ENCODE results near the gene CNOT11.

CNOT11 gene

DNA sequence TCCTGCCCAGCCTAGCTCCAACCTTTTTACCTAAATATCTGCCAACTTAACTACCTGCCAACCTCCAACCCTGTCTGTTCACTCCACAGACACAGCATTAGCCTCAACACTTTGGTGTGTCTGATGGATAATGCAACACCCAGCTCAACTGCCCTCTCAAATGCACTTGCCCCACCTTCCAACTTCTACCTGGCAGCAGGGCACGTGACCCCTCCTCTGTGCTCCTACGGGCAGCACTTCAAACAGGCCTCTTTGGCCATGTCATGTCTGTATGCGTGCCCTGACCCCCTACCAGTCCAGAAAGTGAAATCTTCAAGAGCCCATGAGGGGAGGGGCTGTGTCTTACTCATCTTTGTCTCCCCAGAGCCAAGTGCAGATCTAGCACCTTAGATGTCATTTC is 30.3 kb downstream of the CNOT11 start:
- no peak for DNase-seq

DNA sequence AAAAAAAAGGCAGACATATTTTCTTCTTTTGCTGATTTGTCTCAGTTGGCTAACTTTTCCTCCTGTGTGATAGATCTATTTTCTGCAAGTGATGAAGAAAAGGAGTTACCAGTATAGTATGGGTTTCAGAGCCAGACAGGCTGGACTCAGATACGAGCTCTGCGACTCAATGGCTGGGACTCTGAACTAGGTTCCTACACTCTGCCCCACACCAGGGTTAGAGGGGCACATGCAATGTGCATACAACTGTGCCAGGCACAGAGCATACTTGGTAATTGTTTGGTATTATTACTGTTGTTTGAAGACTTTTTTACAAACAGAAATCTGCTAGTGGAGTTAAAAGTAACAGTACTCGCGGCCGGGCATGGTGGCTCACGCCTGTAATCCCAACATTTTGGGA is 34.0 kb downstream of the CNOT11 start:
- no peak for DNase-seq

DNA sequence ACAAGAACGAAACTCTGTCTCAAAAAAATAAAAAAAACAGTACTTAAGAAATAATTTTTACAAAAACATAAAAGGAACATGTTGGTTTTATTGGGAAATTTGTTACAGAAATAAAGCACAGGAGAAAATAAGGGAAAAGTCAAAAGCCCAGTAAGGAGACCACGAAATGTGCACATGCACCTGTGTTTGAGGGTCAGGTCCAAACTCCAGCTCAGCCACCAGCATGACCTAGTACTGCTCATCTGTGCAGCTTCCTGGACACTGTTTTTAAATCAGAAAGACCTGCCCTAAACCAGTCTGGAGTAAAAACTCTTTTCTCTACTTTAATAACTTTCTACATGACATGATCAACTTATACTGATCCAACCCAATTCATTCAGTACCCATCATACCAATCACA is 34.6 kb downstream of the CNOT11 start:
- no peak for DNase-seq

DNA sequence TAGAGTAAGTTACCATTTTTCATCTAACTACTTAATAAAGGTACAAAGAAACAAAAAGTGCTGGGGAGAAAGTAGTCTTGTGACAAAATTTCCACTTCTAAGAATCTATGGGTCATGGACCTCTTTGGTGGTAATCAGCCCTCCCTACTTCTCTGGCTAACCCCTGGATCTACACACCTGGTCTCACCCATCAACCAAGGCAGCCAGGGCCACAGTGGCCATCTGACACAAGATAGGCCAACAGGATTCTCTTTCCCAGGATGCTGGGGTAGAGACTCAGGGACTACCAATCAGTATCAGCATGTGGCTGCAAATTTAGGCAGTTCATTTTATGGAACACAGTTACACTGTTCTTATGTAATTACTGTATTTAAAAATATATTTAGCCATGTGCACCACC is 38.0 kb downstream of the CNOT11 start:
- no peak for DNase-seq

DNA sequence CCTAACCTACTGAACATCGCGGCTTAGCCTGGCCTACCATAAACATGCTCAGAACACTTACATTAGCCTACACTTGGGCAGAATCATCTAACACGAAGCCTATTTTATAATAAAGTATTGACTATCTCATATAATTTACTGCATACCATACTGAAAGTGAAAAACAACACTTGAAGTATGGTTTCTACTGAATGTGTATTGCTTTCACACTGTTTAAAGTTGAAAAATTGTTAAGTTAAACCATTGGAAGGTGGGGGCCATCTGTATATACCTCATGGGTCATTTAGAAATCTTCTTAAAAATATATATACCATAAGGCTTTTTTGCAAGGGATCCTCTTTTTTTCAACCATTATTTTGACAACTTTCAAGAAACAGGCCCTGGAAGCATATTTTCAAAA is 39.3 kb downstream of the CNOT11 start:
- no peak for DNase-seq

DNA sequence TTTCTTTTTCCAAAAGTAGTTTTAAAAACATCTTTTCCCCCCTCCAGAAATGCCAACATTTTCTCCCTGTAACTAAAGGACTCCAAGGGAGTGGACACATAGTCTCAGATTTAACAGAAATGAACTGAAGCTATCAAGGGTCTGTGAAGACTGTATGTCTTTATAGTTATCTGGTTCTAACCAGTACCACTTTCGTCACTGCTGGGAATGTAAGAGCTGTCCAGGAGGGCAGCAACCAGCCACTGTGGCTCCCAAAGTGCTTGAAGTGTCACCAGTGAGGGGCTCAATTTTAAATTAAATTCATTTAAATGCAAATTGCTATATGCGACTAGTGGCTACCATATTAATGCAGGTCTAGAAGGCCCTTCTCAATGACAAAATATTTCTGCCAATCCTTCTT is 40.9 kb downstream of the CNOT11 start:
- no peak for DNase-seq

DNA sequence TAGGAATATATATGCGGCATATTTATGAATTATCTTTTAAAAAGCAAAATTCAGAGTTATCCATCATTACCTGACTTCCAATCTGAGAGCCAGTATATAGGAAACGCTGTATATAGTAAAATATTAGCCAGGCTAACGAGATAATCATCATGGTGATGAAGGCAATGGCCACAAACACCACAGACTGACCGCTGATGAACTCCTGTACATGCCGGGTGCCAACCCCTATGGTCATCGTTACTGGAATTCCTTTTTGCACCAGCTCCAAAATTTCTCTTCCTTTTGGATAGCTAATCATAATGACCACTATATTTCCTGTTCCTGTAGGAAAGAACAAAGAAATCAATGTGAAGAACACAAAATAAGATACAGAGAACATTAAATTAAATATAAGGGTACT is 42.2 kb downstream of the CNOT11 start:
- no peak for DNase-seq

- no peak for DNase-seq
Observed at GRCh38 chr2:101295895-101296294, 43.2 kb downstream of the CNOT11 start.

DNA sequence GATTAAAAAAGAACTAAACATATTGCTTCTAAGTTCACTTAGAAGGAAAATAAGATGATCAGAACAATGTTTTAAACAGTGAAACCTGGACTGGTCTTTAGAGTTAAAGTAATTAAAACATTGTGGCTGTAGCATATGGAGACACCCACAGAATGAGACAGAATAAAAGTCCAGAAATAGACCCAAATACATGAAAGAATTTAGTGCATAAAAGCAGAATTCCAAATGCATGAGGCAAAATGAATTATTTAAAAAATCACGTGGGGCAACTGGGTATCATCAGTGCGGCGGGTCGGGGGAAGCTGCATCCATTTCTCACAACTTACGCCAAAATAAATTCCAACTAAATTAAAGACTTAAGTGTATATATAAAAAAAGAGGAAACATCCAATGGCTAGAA is 43.7 kb downstream of the CNOT11 start:
- DNase-seq, result no peak

- no peak for DNase-seq
Observed at GRCh38 chr2:101297383-101297782, 44.7 kb downstream of the CNOT11 start.

- no peak for DNase-seq
Observed at GRCh38 chr2:101299604-101300003, 46.9 kb downstream of the CNOT11 start.

GRCh38 chr2:101300164-101300563 is 47.5 kb downstream of the CNOT11 start:
- DNase-seq, result no peak

- DNase-seq, result no peak
Observed at GRCh38 chr2:101300836-101301235, 48.1 kb downstream of the CNOT11 start.

GRCh38 chr2:101302016-101302415 is 49.3 kb downstream of the CNOT11 start:
- DNase-seq, result no peak

DNA sequence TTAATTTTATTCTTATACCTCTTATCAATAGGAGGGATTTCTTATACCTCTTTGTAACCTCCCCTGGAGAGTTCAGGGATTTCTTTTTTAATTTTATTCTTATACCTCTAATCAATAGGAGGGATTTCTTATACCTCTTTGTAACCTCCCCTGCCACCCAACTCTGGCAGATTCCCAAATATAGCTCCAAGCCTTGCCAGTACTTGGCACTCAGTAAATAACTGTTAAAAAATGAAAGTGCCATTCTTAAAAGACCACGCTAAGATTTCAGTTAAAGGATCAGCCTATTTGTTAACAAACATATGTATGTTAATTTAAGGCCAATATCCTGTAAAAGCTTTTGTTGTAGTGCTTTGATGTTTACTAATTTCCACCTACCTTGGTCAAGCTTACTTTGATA is 51.0 kb downstream of the CNOT11 start:
- no peak for DNase-seq

- no peak for DNase-seq
Observed at GRCh38 chr2:101305035-101305434, 52.3 kb downstream of the CNOT11 start.

DNA sequence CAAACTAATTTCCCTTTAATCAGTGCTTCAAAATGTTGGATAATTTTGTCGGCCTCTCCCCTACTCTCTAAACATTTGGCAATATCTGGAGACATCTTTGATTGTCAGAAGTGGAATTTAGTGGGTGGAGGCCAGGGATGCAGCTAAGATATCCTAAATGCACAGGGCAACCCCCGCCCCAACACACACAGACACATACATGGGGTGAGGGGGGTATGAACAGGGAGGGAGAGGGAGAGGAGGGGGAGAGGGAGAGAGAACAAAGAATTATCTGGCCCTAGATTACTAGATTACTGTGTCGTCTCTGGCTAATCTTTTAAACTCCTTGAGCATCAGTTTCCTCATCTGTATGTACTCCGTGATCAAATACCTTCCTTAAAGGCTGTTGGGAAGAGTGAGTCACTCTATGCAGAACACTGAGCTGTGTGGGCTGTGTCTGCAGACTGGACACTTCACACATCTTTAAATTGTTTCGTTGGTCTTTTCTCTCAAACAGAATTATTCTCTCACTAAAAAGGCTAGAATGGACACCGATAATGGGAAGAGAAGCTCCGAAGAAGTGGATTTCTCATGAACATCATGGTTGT is 52.9 kb downstream of the CNOT11 start:
- DNase-seq, result no peak

GRCh38 chr2:101306410-101306809 is 53.7 kb downstream of the CNOT11 start:
- DNase-seq, result no peak

- DNase-seq, result no peak
Observed at GRCh38 chr2:101307503-101307902, 54.8 kb downstream of the CNOT11 start.

GRCh38 chr2:101307950-101308431 is 55.3 kb downstream of the CNOT11 start:
- no peak for DNase-seq

GRCh38 chr2:101308432-101309210 is 55.9 kb downstream of the CNOT11 start, which contains the start of gene RNF149:
TSS of gene RNF149 (minus strand) at chr2:101308701. CDS start at chr2:101308588, 113 bp downstream.
- peak; percentile 92 for DNase-seq

DNA sequence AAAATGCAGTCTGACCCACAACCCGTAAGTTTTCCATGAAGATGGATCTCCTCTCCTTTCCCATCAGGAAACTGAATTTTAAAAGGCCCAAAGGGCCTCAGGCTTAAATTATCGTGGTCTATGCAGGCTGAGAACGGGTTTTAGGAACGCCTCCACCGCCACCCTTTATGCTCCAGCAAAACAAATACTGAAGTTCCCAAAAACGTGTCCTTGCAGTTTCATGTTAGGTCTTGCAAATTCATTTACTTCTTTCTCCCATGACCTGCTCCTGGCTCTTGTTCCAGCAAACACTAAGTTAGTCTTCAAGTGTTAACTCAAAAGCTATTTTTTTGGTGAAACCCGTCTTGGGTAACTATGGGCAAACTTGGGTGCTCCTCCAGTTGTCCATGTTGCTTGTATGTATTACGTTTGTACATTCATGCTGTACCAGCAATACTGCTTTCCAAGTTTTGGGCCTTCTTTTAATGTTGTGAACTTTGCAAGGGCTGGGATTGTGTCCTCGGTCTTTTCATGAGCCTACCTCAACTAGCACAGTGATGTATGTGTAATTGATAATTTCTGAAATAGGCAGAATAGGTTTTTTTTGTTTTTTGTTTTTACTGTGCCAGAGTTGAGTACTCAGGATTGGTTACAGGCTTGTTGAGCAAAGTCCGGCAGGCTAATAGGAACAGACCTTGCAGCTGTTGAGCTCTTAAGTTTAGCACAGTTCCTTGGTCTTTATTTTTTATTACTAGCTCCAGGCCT is 57.6 kb downstream of the CNOT11 start:
- DNase-seq, result no peak

GRCh38 chr2:101310834-101311695 is 58.4 kb downstream of the CNOT11 start:
- DNase-seq, result no peak
